Natural killer cell treated with Interleukin-12 subunit alpha and Interleukin-12 subunit beta and Interleukin-15 and Interleukin-18, amount 100 ng/mL, for 72 hours (primary cell): ENCODE data around the gene PTPRD. TPM values are rescaled to one million over a fixed set of nuclear protein-coding genes. Genes with fewer than 3 reads are reported as not detected.

Source experiments
- ATAC-seq, 2 donors: fragments of 150-1000 bp; cut with Tn5 transposase in 1 of 2; sonication (Bioruptor Pico), chemical (Tn5 transposase) in 1 of 2; 2 replicates each; pipeline ENCODE4 v1.10.0; 2021
- DNase-seq: peaks from one replicate; pipeline ENCODE4 v3.0.0; 2022; ENCODE audit warnings: low spot score
- H3K27ac Mint-ChIP-seq, 2 donors: 1 replicate in 1 of 2; 2 replicates in 1 of 2; pipeline ENCODE4 v1.8.0; 2022; ENCODE audit warnings: mixed read lengths in 2 of 2, mild to moderate bottlenecking in 1 of 2, moderate library complexity in 1 of 2
- H3K27me3 Mint-ChIP-seq, 2 donors: 1 replicate in 1 of 2; 2 replicates in 1 of 2; pipeline ENCODE4 v1.8.0; 2022; ENCODE audit warnings: mixed read lengths in 2 of 2
- H3K36me3 Mint-ChIP-seq: one replicate; pipeline ENCODE4 v1.8.0; 2022; ENCODE audit warnings: mixed read lengths
- H3K4me1 Mint-ChIP-seq, 2 donors: 1 replicate in 1 of 2; 2 replicates in 1 of 2; pipeline ENCODE4 v1.8.0; 2022; ENCODE audit warnings: low read depth in 2 of 2, mixed read lengths in 2 of 2, mild to moderate bottlenecking in 1 of 2
- H3K4me3 Mint-ChIP-seq: one replicate; pipeline ENCODE4 v1.8.0; 2022; ENCODE audit warnings: mixed read lengths
- H3K9me3 Mint-ChIP-seq: 2 replicates; pipeline ENCODE4 v1.8.0; 2022; ENCODE audit warnings: mixed read lengths
- total RNA-seq, 2 donors: library from RNA; stranded (reverse); gene quantifications; one replicate each; pipeline ENCODE4 v1.2.3, GENCODE V29; 2022

Gene PTPRD
- total RNA-seq, 2 donors from 2014 or later: 0.53 to 3.7 TPM

DNA sequence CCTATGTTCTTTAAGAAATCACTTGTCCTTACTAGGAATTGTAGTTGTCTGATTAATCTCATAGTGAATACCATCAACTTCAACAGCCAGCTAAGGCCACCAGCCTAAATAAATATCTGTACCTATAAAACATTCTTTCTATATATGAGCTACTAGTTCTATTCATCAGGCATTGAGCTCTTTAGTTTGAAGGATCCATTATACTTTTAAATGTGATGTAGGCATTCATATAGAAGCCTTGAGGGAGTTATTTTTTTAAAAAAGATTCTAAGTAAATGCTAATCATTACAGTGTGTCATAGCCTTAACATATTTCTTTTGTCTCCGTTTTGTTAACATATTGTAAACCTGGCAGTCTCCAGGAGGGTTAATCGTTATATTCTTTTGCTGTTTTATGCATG is 838.3 kb downstream of the PTPRD start:
- ATAC-seq (no peak), DNase-seq (no peak)
- Mint-ChIP-seq H3K27ac (no peak overlapping the region), H3K36me3 (peaks cover 10% of the 10 kb centered on the region), H3K4me3 (no peak overlapping the region), H3K27me3 (no peaks in the 10 kb centered on the region), H3K4me1 (no peaks in the 10 kb centered on the region), H3K9me3 (peaks cover 9% of the 10 kb centered on the region)

DNA sequence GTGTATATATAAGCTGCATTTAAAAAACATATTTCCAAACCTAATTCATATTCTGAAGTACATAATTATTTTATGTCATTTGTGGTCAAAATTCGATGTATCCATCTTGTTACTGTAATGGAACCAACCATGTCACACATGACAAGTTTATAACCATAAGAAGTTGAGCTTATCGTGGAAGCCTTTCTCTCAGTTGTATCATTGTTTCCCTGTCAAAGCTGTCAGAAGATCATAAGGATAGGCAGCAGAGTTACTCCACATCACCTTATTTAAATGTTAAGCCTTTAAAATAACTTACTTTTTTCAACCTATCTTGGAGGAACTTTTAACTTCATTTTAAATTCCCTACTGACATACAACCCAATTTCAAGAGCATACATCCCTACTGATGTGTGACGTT is 841.5 kb downstream of the PTPRD start:
- no peaks in the 10 kb centered on the region for H3K4me1 Mint-ChIP-seq
- ATAC-seq (no peak), DNase-seq (no peak)
- no peak overlapping the region for H3K4me3 Mint-ChIP-seq
- peaks cover 9% of the 10 kb centered on the region for H3K9me3 Mint-ChIP-seq
- H3K27ac Mint-ChIP-seq: no peak overlapping the region
- peaks cover 8% of the 10 kb centered on the region for H3K36me3 Mint-ChIP-seq
- H3K27me3 Mint-ChIP-seq: no peaks in the 10 kb centered on the region

DNA sequence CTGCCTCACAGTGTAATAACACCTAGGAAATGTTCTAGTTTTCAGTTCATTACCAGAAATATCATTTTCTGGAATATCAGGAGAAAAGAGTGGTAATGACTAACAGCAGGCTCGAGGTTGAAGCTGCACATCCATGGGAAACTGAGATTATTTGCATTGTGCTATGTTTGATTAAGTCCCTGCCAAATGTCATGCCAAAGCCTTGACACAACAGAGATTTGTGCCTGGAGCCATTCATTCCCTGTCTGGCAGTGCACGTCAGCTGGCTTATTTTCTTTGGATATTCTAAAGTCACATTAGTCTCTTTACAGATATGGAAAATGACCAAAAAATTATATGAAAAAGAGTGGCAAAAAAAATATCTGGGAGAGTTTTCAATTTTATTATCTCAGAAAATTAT is 848.0 kb downstream of the PTPRD start:
- H3K4me3 Mint-ChIP-seq: no peak overlapping the region
- H3K27ac Mint-ChIP-seq: no peak overlapping the region
- DNase-seq (no peak), ATAC-seq (no peak)
- peaks cover 9% of the 10 kb centered on the region for H3K9me3 Mint-ChIP-seq
- no peaks in the 10 kb centered on the region for H3K4me1 Mint-ChIP-seq
- H3K36me3 Mint-ChIP-seq: peaks cover 4% of the 10 kb centered on the region
- no peaks in the 10 kb centered on the region for H3K27me3 Mint-ChIP-seq

DNA sequence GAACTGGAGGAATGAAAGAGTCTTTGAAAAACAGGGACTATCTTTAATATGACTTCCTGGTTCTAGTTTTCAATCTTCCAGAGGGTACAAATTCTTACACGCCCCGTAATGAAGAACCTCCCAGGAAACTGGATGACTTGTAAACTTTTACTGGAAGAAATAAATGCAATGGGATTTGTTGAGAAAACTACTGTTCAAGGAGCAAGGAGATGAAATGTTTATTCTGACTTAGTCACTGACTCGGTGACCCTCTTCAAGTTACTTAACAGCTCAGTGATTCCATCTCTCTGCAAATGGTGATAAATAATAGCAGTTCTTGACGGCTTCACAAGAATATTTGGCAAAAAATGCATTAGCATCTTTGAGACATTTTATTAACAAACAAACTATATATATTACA is 858.6 kb downstream of the PTPRD start:
- ATAC-seq (no peak), DNase-seq (no peak)
- Mint-ChIP-seq H3K27me3 (no peaks in the 10 kb centered on the region), H3K4me1 (no peaks in the 10 kb centered on the region), H3K36me3 (peaks cover 4% of the 10 kb centered on the region), H3K4me3 (no peak overlapping the region), H3K9me3 (peaks cover 14% of the 10 kb centered on the region), H3K27ac (no peak overlapping the region)

DNA sequence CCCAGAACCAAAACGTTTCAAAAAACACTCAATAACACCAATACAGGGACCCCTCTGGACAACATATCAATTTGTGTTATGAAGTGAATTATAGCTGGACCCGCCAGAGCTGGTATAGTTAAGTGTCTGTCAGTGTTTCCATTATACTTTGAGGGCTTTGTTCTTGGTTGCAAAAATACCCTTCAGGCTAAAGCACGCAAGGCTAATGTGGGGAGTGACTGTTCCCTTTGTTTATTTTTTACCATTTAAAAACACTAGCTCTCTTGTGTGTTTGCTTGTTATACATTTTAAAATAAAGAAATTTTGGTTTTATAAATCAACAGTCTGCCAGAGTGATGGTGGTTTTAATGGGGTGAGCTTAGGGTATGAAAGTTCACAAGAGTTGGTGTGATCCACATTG is 859.5 kb downstream of the PTPRD start:
- DNase-seq (no peak), ATAC-seq (no peak)
- Mint-ChIP-seq H3K27ac (no peak overlapping the region), H3K27me3 (no peaks in the 10 kb centered on the region), H3K4me3 (no peak overlapping the region), H3K36me3 (peaks cover 4% of the 10 kb centered on the region), H3K9me3 (peaks cover 18% of the 10 kb centered on the region), H3K4me1 (no peaks in the 10 kb centered on the region)

DNA sequence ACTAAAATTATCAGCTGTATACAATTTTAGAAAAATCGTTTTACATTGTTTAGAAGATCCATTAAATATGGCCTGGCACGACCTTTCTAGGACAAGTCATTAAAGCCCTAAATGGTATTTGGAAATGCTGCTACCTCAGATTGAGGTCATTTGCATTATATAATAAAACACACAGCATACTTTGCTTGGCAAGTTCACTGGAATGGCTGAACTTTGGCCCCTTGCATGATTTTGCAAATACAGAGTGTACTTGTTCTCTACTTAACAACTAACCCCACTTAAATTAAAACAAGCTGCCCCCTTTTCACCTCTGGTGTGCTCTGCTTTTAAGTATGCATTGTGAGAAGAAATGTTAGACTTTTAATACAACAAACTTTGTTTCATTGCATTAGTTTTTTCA is 860.1 kb downstream of the PTPRD start:
- peaks cover 16% of the 10 kb centered on the region for H3K9me3 Mint-ChIP-seq
- H3K4me3 Mint-ChIP-seq: no peak overlapping the region
- H3K27me3 Mint-ChIP-seq: no peaks in the 10 kb centered on the region
- no peak for DNase-seq
- peaks cover 4% of the 10 kb centered on the region for H3K36me3 Mint-ChIP-seq
- no peak overlapping the region for H3K27ac Mint-ChIP-seq
- H3K4me1 Mint-ChIP-seq: no peaks in the 10 kb centered on the region
- no peak for ATAC-seq

DNA sequence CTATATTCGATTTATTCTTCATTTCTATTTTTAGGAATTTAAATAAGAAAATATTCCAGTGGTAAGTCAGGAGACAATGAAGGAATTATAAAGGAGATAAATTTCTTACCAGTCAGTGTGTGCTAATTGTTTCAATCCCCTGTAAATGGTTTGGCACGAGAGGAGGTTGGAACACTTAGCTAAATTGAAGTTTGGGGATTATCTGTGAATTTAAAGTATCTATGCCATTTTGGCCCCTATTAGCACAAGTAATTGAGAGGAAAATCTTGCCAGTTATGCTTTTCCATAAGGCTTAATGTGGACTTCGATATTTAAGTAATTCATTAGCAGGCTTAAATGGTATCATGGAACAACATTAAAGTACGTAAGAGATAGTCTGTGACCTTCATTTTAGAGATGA is 860.8 kb downstream of the PTPRD start:
- Mint-ChIP-seq H3K4me1 (no peaks in the 10 kb centered on the region), H3K36me3 (peaks cover 4% of the 10 kb centered on the region)
- ATAC-seq: no peak

DNA sequence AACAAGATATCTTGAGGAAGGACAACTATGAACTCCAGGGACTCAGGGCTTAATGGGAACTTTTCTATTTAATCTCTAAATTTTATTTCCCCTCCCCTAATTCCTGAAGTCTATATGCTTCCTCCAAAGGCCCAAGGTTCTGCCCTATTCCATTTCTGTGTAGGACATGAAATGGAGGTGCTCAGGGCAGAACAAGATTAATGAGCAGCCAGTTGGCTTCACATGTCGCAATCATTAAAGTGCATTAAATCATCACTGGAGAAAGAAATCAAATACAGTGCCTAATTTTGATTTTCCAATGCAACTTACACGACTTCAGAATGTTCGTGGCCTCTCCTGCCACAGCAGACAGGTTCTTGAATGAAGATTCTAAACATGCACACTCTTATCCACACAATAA is 862.1 kb downstream of the PTPRD start:
- no peak for ATAC-seq
- Mint-ChIP-seq H3K27ac (no peak overlapping the region), H3K27me3 (no peaks in the 10 kb centered on the region), H3K4me1 (no peaks in the 10 kb centered on the region), H3K4me3 (no peak overlapping the region), H3K36me3 (peaks cover 4% of the 10 kb centered on the region), H3K9me3 (peaks cover 19% of the 10 kb centered on the region)
- no peak for DNase-seq

More for the DNA sequence above, 860.8 kb downstream of the PTPRD start:
- Mint-ChIP-seq H3K27me3 (no peaks in the 10 kb centered on the region), H3K4me3 (no peak overlapping the region), H3K27ac (no peak overlapping the region), H3K9me3 (peaks cover 16% of the 10 kb centered on the region)
- DNase-seq: no peak

DNA sequence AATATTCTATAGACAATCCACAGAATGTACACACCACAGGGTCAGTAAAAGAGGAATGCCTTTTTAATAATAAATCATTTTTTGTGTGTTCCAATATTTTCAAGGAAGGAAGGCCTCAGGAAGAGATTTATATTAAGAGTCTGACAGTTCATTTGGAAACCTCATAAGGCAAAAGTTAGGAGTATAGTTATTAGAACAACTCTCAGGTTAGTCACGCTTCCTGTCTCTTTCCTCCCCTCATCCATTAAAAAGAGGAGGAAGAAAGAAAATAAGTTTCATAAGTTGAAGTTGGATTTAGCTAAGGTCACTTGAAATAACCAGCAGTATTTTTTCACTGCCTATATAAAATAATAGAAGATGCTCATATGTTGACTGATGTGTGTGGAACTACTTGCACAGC is 863.2 kb downstream of the PTPRD start:
- DNase-seq (no peak), ATAC-seq (no peak)
- peaks cover 4% of the 10 kb centered on the region for H3K36me3 Mint-ChIP-seq
- H3K27me3 Mint-ChIP-seq: no peaks in the 10 kb centered on the region
- no peak overlapping the region for H3K27ac Mint-ChIP-seq
- no peak overlapping the region for H3K4me3 Mint-ChIP-seq
- peaks cover 23% of the 10 kb centered on the region for H3K9me3 Mint-ChIP-seq
- H3K4me1 Mint-ChIP-seq: no peaks in the 10 kb centered on the region

DNA sequence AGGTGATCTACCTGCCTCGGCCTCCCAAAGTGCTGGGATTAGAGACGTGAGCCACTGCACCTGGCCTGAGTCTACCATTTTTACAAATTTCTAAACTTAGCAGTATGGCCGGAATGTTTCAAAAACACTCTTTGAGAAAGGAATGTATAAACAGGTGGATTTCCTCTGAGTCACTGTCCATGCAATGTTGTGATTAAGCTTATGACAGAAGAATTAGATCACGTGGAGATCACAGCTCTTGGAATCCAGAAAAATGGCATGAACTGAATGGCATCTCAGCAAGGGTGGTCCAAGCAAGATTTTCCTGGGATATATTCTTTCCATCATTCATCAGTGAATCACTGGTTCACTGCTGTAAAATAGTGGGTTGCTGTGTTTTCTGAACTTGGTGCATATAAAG is 865.0 kb downstream of the PTPRD start:
- peaks cover 4% of the 10 kb centered on the region for H3K36me3 Mint-ChIP-seq
- no peak for ATAC-seq
- no peak overlapping the region for H3K4me3 Mint-ChIP-seq
- H3K27me3 Mint-ChIP-seq: no peaks in the 10 kb centered on the region
- H3K27ac Mint-ChIP-seq: no peak overlapping the region
- peaks cover 23% of the 10 kb centered on the region for H3K9me3 Mint-ChIP-seq
- H3K4me1 Mint-ChIP-seq: no peaks in the 10 kb centered on the region
- DNase-seq: no peak

DNA sequence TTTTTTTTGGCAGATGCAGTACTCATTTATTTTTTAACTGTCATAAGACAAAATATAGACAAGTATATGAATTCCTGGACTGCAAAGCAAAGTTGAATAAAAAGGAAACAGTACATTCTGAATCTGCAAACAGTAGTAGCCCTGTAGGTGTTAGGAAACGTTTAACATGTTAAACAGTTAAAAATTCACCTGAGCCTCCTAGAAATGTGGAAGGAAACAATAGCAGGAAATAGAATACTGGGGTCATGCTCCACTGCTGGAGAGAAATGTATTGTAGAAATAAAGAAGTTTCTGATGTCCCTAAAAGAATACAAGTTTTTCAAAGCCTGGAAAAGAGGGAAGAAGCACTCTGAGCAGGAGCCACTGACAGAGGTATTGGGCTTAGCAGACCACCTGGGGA is 866.0 kb downstream of the PTPRD start:
- Mint-ChIP-seq H3K9me3 (peaks cover 21% of the 10 kb centered on the region), H3K36me3 (no peaks in the 10 kb centered on the region), H3K27me3 (no peaks in the 10 kb centered on the region), H3K4me3 (no peak overlapping the region), H3K4me1 (no peaks in the 10 kb centered on the region), H3K27ac (no peak overlapping the region)
- ATAC-seq (no peak), DNase-seq (no peak)

DNA sequence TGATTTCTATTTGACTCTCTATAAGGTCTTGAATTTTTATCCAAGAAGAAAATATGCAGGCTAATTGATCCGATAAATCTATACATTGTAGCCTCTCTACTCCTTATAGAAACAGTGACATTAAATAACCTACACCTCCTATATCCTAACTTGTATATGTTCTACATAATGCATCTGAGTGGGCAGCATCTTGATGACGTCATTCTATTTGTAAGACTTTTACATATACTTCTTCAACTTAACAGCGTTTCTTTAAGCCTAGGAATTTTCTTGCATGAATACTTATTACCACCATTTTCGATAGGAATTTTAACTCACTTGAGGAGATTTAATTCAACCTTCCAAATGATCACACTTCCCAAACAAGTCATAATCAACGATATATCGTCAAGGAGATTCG is 869.0 kb downstream of the PTPRD start:
- peaks cover 13% of the 10 kb centered on the region for H3K9me3 Mint-ChIP-seq

DNA sequence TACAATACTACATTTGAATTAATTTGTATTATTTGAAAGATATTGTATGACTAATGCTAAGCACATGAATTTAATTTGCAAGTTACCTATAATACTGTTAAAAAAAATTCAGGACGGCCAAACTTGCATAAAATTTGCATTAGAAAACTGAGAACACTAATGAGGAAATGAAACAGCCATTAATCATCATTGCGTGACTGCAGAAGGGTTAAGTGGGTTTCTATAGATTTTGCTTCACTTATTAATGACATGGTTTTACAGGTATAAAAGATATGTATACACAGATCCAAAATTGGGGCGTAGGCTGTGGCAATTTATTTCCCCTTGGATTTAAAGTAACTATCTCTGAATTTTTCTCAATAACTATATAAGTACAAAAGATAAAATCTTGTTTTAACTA is 882.6 kb downstream of the PTPRD start:
- no peaks in the 10 kb centered on the region for H3K4me1 Mint-ChIP-seq
- no peak overlapping the region for H3K4me3 Mint-ChIP-seq
- no peak for ATAC-seq

More for the DNA sequence above, 869.0 kb downstream of the PTPRD start:
- Mint-ChIP-seq H3K27me3 (no peaks in the 10 kb centered on the region), H3K4me1 (no peaks in the 10 kb centered on the region), H3K36me3 (no peaks in the 10 kb centered on the region), H3K4me3 (no peak overlapping the region), H3K27ac (no peak overlapping the region)
- DNase-seq (no peak), ATAC-seq (no peak)

DNA sequence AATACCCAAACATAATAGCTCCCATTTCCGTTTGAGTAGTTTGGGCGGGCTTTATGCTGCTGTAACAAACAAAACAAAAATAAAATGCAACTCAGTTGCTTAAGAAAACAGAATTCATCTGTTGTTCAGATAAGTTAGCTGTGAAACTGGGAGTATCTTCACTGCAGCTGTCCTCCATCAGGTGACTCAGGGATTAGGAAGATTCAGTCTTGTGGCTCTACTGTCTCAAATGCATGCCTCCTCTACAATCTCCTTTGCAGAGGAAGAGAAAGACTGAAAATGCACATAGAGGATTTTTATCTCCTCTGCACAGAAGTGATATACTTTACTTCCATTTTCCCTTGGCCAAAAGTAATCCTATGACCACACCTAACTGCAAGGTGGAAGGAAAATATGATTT is 883.7 kb downstream of the PTPRD start:
- Mint-ChIP-seq H3K36me3 (peaks cover 5% of the 10 kb centered on the region), H3K4me1 (no peaks in the 10 kb centered on the region), H3K4me3 (no peak overlapping the region), H3K27ac (no peak overlapping the region), H3K27me3 (no peaks in the 10 kb centered on the region), H3K9me3 (peaks cover 15% of the 10 kb centered on the region)
- ATAC-seq: no peak
- no peak for DNase-seq

More for the DNA sequence above, 882.6 kb downstream of the PTPRD start:
- H3K9me3 Mint-ChIP-seq: peaks cover 10% of the 10 kb centered on the region
- peaks cover 5% of the 10 kb centered on the region for H3K36me3 Mint-ChIP-seq
- H3K27ac Mint-ChIP-seq: no peak overlapping the region
- no peaks in the 10 kb centered on the region for H3K27me3 Mint-ChIP-seq
- DNase-seq: no peak

DNA sequence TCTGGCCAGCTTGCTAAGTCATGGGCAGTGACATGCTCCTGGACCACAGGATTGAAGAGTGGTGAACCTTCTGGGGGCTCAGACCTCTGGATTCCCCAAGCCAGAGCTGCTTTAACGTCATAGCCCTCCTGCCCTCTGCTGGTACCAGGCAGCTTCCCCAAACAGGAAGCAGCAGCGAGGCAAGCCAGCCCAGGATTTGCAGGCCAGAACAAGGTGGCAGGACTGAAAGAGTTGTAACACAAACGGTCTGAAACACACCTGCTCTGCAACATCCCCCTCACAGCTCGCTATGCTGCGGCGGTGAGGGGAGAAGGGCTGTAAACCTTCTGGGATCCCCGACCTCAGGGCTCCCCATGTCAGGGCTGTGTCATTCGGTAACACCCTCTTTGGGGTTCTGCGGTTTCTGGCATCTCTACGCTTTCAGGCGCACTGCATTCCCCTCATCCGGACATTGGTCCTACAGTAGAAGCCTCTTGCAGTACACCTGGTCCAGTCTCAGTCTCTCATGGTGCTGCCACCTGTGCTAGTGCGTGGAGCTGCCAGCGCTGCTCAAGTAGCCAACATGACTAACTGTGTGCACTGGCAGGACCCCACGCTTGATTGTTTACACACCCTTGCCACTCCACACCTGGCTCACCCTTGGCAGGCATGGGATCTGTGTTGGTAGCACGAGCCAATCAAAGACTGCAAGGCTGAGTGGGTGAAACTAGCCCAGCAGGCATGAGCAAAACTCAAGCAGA is 893.3 kb downstream of the PTPRD start:
- Mint-ChIP-seq H3K27me3 (no peaks in the 10 kb centered on the region), H3K9me3 (peaks cover 7% of the 10 kb centered on the region), H3K27ac (no peak overlapping the region), H3K4me3 (no peak overlapping the region), H3K4me1 (no peaks in the 10 kb centered on the region), H3K36me3 (peaks cover 5% of the 10 kb centered on the region)
- DNase-seq: no peak
- ATAC-seq: no peak
